SK-N-SH treated with all-trans-retinoic acid at 6 μM for 48 hours (cell line): Measurements from ENCODE around the gene CCDC39.

Experiments
- ATAC-seq: fragments of 200-7000 bp; cut with Tn5 transposase; 3 replicates; pipeline ENCODE4 v1.9.1; 2020; ENCODE audit warnings: mild to moderate bottlenecking, moderate library complexity
- ARNTL ChIP-seq: fragments of 450-650 bp; formaldehyde crosslinking; IDR thresholded peaks from 2 replicates; pipeline ENCODE4 v1.5.0; 2020; ENCODE audit warnings: low read depth, mild to moderate bottlenecking, moderate library complexity, borderline replicate concordance
- BACH2 ChIP-seq: fragments of 250-450 bp; sonication (Bioruptor Pico); IDR thresholded peaks from 2 replicates; pipeline ENCODE4 v1.9.0; 2021; ENCODE audit warnings: mild to moderate bottlenecking, borderline replicate concordance
- CSDC2 ChIP-seq: fragments of 250-450 bp; sonication (Bioruptor Pico); IDR thresholded peaks from 2 replicates; pipeline ENCODE4 v1.5.0; 2020; ENCODE audit warnings: mild to moderate bottlenecking, moderate library complexity
- ESRRG ChIP-seq: fragments of 250-450 bp; sonication (Bioruptor Pico); IDR thresholded peaks from 2 replicates; pipeline ENCODE4 v1.6.1; 2021; ENCODE audit warnings: mild to moderate bottlenecking
- GLIS3 ChIP-seq: fragments of 250-450 bp; sonication (Bioruptor Pico); IDR thresholded peaks from 2 replicates; pipeline ENCODE4 v1.5.0; 2020; ENCODE audit warnings: mild to moderate bottlenecking, moderate library complexity
- ISL1 ChIP-seq: fragments of 250-450 bp; sonication (Bioruptor Pico); IDR thresholded peaks from 2 replicates; pipeline ENCODE4 v2.1.2; 2022; ENCODE audit warnings: mild to moderate bottlenecking, moderate library complexity
- OSR1 ChIP-seq: fragments of 250-450 bp; sonication (Bioruptor Pico); IDR thresholded peaks from 2 replicates; pipeline ENCODE4 v1.8.0; 2022; ENCODE audit warnings: moderate library complexity, mild to moderate bottlenecking, inconsistent platforms
- PPARA ChIP-seq: fragments of 250-450 bp; sonication (Bioruptor Pico); IDR thresholded peaks from 2 replicates; pipeline ENCODE4 v1.5.0; 2020; ENCODE audit warnings: mild to moderate bottlenecking, borderline replicate concordance
- RARB ChIP-seq: fragments of 250-450 bp; sonication (Bioruptor Pico); IDR thresholded peaks from 2 replicates; pipeline ENCODE4 v1.8.0; 2021; ENCODE audit warnings: mild to moderate bottlenecking, moderate library complexity
- SNAI2 ChIP-seq: fragments of 250-450 bp; sonication (Bioruptor Pico); IDR thresholded peaks from 2 replicates; pipeline ENCODE4 v1.5.0; 2020; ENCODE audit warnings: mild to moderate bottlenecking, moderate library complexity
- TCF4 ChIP-seq: fragments of 250-450 bp; sonication (Bioruptor Pico); IDR thresholded peaks from 2 replicates; pipeline ENCODE4 v1.8.0; 2021; ENCODE audit warnings: mild to moderate bottlenecking, moderate library complexity, borderline replicate concordance
- TOX ChIP-seq: fragments of 250-450 bp; sonication (Bioruptor Pico); IDR thresholded peaks from 2 replicates; pipeline ENCODE4 v1.8.0; 2021; ENCODE audit warnings: mild to moderate bottlenecking, moderate library complexity, borderline replicate concordance
- ZC3H10 ChIP-seq: fragments of 250-450 bp; sonication (Bioruptor Pico); IDR thresholded peaks from 2 replicates; pipeline ENCODE4 v1.5.1; 2021; ENCODE audit warnings: mild to moderate bottlenecking, moderate library complexity
- ZFP3 ChIP-seq: fragments of 250-450 bp; sonication (Bioruptor Pico); IDR thresholded peaks from 2 replicates; pipeline ENCODE4 v1.5.0; 2020; ENCODE audit warnings: mild to moderate bottlenecking, moderate library complexity
- ZFP30 ChIP-seq: fragments of 450-650 bp; formaldehyde crosslinking; IDR thresholded peaks from 2 replicates; pipeline ENCODE4 v1.5.0; 2022; ENCODE audit warnings: mild to moderate bottlenecking, moderate library complexity
- ZNF565 ChIP-seq: fragments of 450-650 bp; formaldehyde crosslinking; conservative IDR thresholded peaks from 2 replicates; pipeline ENCODE4 v1.5.0; 2020; ENCODE audit warnings: low read depth, mild to moderate bottlenecking, moderate library complexity
- ZNF70 ChIP-seq: fragments of 450-650 bp; formaldehyde crosslinking; IDR thresholded peaks from 2 replicates; pipeline ENCODE4 v1.5.0; 2020; ENCODE audit warnings: mild to moderate bottlenecking, moderate library complexity
- TF ChIP-seq, protein P1 (sequence below): fragments of 250-450 bp; sonication (Bioruptor Pico); IDR thresholded peaks from 2 replicates; pipeline ENCODE4 v1.5.1; 2021; ENCODE audit warnings: mild to moderate bottlenecking, moderate library complexity
- TF ChIP-seq, protein P2 (sequence below): fragments of 250-450 bp; sonication (Bioruptor Pico); IDR thresholded peaks from 2 replicates; pipeline ENCODE4 v1.5.0; 2020; ENCODE audit warnings: mild to moderate bottlenecking, moderate library complexity
- TF ChIP-seq, protein P3 (sequence below): fragments of 250-450 bp; sonication (Bioruptor Pico); IDR thresholded peaks from 2 replicates; pipeline ENCODE4 v1.5.1; 2020; ENCODE audit warnings: low read depth, mild to moderate bottlenecking, moderate library complexity

Gene CCDC39

DNA sequence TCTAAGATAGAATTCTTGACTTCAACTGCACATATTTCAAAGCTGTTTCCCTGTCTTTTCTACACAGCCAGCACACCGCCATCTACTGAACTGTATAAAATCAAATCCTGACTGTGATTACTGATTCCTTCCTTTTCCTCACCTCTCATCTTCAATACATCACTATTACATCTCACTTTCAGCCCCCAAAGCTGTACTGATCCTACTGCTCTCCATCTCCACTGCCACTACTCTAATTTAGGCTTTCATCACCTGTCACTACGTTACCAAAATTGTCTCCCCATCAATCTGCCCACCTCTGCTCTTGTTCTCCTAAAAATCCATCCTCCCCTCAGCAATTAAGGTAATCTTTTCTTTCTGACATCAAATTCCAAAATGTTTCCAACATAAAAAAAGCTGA, 4.5 kb upstream of the CCDC39 start:
- no peak for ATAC-seq
- TF ChIP-seq TCF4 (CRISPR knock-in tag), result no peak
- TF ChIP-seq OSR1, result no peak
- TF ChIP-seq, protein P1, sequence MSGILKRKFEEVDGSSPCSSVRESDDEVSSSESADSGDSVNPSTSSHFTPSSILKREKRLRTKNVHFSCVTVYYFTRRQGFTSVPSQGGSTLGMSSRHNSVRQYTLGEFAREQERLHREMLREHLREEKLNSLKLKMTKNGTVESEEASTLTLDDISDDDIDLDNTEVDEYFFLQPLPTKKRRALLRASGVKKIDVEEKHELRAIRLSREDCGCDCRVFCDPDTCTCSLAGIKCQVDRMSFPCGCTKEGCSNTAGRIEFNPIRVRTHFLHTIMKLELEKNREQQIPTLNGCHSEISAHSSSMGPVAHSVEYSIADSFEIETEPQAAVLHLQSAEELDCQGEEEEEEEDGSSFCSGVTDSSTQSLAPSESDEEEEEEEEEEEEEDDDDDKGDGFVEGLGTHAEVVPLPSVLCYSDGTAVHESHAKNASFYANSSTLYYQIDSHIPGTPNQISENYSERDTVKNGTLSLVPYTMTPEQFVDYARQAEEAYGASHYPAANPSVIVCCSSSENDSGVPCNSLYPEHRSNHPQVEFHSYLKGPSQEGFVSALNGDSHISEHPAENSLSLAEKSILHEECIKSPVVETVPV (CRISPR knock-in tag), result no peak

DNA sequence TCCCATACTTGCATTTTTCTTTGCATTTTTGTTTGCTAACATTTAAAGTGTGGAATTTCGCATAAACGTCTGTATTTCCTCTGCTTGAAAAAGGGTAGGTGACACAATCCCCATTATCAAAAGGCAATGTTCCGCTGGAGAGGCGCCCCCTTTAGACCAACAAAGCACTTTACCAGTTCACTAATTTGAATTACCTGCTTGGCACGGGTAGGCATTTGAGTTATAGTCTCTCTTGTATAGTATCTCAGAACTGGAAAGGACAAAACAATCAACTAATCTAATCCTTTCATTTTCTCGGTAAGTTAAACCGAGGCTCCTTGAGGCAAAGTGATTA, 775 bp upstream of the CCDC39 start:
- peak; percentile 68 for ATAC-seq
- no peak for TF ChIP-seq BACH2
- TF ChIP-seq ISL1, result no peak
- TF ChIP-seq, protein P2, sequence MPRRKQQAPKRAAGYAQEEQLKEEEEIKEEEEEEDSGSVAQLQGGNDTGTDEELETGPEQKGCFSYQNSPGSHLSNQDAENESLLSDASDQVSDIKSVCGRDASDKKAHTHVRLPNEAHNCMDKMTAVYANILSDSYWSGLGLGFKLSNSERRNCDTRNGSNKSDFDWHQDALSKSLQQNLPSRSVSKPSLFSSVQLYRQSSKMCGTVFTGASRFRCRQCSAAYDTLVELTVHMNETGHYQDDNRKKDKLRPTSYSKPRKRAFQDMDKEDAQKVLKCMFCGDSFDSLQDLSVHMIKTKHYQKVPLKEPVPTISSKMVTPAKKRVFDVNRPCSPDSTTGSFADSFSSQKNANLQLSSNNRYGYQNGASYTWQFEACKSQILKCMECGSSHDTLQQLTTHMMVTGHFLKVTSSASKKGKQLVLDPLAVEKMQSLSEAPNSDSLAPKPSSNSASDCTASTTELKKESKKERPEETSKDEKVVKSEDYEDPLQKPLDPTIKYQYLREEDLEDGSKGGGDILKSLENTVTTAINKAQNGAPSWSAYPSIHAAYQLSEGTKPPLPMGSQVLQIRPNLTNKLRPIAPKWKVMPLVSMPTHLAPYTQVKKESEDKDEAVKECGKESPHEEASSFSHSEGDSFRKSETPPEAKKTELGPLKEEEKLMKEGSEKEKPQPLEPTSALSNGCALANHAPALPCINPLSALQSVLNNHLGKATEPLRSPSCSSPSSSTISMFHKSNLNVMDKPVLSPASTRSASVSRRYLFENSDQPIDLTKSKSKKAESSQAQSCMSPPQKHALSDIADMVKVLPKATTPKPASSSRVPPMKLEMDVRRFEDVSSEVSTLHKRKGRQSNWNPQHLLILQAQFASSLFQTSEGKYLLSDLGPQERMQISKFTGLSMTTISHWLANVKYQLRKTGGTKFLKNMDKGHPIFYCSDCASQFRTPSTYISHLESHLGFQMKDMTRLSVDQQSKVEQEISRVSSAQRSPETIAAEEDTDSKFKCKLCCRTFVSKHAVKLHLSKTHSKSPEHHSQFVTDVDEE (CRISPR knock-in tag), result no peak
- TF ChIP-seq RARB (CRISPR knock-in tag), result no peak
- no peak for TF ChIP-seq GLIS3 (CRISPR knock-in tag)
- TF ChIP-seq ZFP3 (CRISPR knock-in tag), result no peak
- TF ChIP-seq PPARA (CRISPR knock-in tag), result no peak
- TF ChIP-seq, protein P1 (CRISPR knock-in tag), result no peak
- TF ChIP-seq ZC3H10, result no peak
- TF ChIP-seq SNAI2, result no peak

DNA sequence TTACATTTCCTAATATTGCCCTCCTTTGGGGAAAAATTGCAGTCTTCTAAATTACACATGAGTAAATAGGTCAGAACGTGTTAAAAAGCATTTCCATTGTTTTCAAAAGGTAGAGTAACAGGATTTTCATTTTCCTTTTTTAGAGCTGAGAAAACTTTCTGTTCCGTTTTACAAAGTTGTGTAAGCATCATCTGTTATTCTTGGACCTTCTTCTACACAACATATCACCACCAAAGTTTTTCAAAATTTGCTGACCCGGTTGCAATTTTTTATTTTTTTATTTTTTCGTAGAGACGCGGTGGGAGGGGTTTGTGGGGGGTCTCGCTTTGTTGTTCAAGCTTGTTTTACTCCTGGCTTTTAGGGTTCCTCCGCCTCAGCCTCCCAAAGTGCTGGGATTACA, 1.1 kb downstream of the CCDC39 start:
- ATAC-seq, result no peak

DNA sequence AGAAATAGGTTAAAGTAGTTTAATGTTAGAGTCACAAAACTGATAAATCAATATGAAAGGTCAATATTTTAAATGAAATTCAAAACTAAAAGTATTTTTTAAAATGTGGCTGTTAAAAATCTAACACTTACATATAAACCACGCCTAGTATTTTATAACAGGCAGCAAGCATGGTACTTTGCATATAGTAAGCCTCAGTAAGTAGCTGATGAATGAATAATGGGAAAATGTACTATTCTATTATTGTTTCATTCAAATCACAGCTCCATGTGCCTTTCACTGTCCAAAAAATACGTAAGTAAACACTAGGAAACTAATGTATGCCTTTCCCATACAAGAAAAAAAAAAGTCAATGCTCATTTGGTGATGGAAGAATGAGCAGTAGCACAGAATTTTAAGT, 17.8 kb downstream of the CCDC39 start:
- ATAC-seq, result no peak
- TF ChIP-seq ZC3H10 (no peak), GLIS3 (CRISPR knock-in tag) (no peak), PPARA (CRISPR knock-in tag) (no peak), ARNTL (CRISPR knock-in tag) (no peak), OSR1 (no peak), CSDC2 (CRISPR knock-in tag) (no peak), SNAI2 (no peak), ESRRG (CRISPR knock-in tag) (no peak), ZNF565 (CRISPR knock-in tag) (no peak), ZFP3 (CRISPR knock-in tag) (no peak), TCF4 (CRISPR knock-in tag) (no peak)
- TF ChIP-seq, protein P2 (CRISPR knock-in tag), result no peak
- TF ChIP-seq, protein P3, sequence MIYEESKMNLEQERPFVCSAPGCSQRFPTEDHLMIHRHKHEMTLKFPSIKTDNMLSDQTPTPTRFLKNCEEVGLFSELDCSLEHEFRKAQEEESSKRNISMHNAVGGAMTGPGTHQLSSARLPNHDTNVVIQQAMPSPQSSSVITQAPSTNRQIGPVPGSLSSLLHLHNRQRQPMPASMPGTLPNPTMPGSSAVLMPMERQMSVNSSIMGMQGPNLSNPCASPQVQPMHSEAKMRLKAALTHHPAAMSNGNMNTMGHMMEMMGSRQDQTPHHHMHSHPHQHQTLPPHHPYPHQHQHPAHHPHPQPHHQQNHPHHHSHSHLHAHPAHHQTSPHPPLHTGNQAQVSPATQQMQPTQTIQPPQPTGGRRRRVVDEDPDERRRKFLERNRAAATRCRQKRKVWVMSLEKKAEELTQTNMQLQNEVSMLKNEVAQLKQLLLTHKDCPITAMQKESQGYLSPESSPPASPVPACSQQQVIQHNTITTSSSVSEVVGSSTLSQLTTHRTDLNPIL (CRISPR knock-in tag), result no peak
- TF ChIP-seq, protein P1 (CRISPR knock-in tag), result no peak

More for the DNA sequence above, 1.1 kb downstream of the CCDC39 start:
- TF ChIP-seq TOX (no peak), OSR1 (no peak), CSDC2 (CRISPR knock-in tag) (no peak), ESRRG (CRISPR knock-in tag) (no peak), ZNF70 (CRISPR knock-in tag) (no peak), ZFP30 (CRISPR knock-in tag) (no peak), TCF4 (CRISPR knock-in tag) (no peak), RARB (CRISPR knock-in tag) (no peak), ISL1 (no peak)
- TF ChIP-seq, protein P1 (CRISPR knock-in tag), result no peak
- TF ChIP-seq, protein P3 (CRISPR knock-in tag), result no peak
